Activated CD4-positive, CD25-positive, alpha-beta regulatory T cell (primary cell): ENCODE measurements around the gene TBC1D16.
"Not testable (repeated sequence)": the region's sequence is repeated elsewhere in the genome, so short reads cannot be mapped to it uniquely, and the experiment has no call there.

ENCODE experiments used
- DNase-seq, 4 experiments: peaks; one replicate each; lab custom pipeline; 2025; lab: John Stamatoyannopoulos, UW

TBC1D16 gene

GRCh38 chr17:79974566-79975497, 60.8 kb downstream of the TBC1D16 start:
- no peak for DNase-seq

- no peak for DNase-seq
Measured at GRCh38 chr17:79971651-79972050, 64.0 kb downstream of the TBC1D16 start.

- DNase-seq = peak in 1 of 4 experiments; percentile 31
Measured at GRCh38 chr17:79970576-79971068, 65.0 kb downstream of the TBC1D16 start.

GRCh38 chr17:79969906-79970305, 65.8 kb downstream of the TBC1D16 start:
- no peak for DNase-seq

- DNase-seq = no peak
Measured at GRCh38 chr17:79968116-79968515, 67.6 kb downstream of the TBC1D16 start.

GRCh38 chr17:79966681-79967080, 69.0 kb downstream of the TBC1D16 start:
- DNase-seq = no peak

- no peak for DNase-seq
Measured at GRCh38 chr17:79965806-79966205, 69.9 kb downstream of the TBC1D16 start.

GRCh38 chr17:79962467-79962866, 73.2 kb downstream of the TBC1D16 start:
- not testable (repeated sequence) for DNase-seq

- not testable (repeated sequence) for DNase-seq
Measured at GRCh38 chr17:79961567-79961966, 74.1 kb downstream of the TBC1D16 start.

- DNase-seq = no peak
Measured at GRCh38 chr17:79960788-79961522, 74.7 kb downstream of the TBC1D16 start.

GRCh38 chr17:79959042-79959441, 76.6 kb downstream of the TBC1D16 start:
- no peak for DNase-seq

- no peak for DNase-seq
Measured at GRCh38 chr17:79956853-79957252, 78.8 kb downstream of the TBC1D16 start.

GRCh38 chr17:79956441-79956735, 79.3 kb downstream of the TBC1D16 start:
- not testable (repeated sequence) for DNase-seq

GRCh38 chr17:79955691-79956440, 79.8 kb downstream of the TBC1D16 start:
- DNase-seq = no peak

- DNase-seq = no peak
Measured at GRCh38 chr17:79955167-79955549, 80.5 kb downstream of the TBC1D16 start.

GRCh38 chr17:79954281-79955166, 81.1 kb downstream of the TBC1D16 start:
- DNase-seq = no peak

GRCh38 chr17:79953335-79953734, 82.3 kb downstream of the TBC1D16 start:
- DNase-seq = no peak

- DNase-seq = no peak
Measured at GRCh38 chr17:79952901-79953300, 82.8 kb downstream of the TBC1D16 start.

- no peak for DNase-seq
Measured at GRCh38 chr17:79952265-79952877, 83.3 kb downstream of the TBC1D16 start.

GRCh38 chr17:79951361-79952264, 84.1 kb downstream of the TBC1D16 start:
- no peak for DNase-seq
